K562 (cell line): ENCODE measurements around the gene TIMP4.

Experiments
- BRCA1 ChIP-seq, 2 experiments: fragments of 450-650 bp in 1 of 2; sonication (generic) in 1 of 2; formaldehyde crosslinking in 1 of 2; IDR thresholded peaks; 2 replicates each; pipeline versions ENCODE4 v1.5.0 to v1.6.1; 2017 to 2020; ENCODE audit warnings: mild to moderate bottlenecking in 1 of 2, missing genetic modification reagents in 1 of 2
- CTCF ChIP-seq, 3 experiments: IDR thresholded peaks in 2 of 3; conservative IDR thresholded peaks in 1 of 3; 2 replicates each; pipeline ENCODE4 v1.5.1; 2011 to 2012; ENCODE audit warnings: low read length in 3 of 3, mild to moderate bottlenecking in 3 of 3, control low read depth in 2 of 3, improper control_type of control experiment in 1 of 3, inconsistent platforms in 1 of 3, low read depth in 1 of 3, mixed read lengths in 1 of 3, moderate library complexity in 1 of 3; ENCODE audit not compliant: insufficient read depth in 2 of 3
- FOXJ3 ChIP-seq: sonication (generic); formaldehyde crosslinking; IDR thresholded peaks from 2 replicates; pipeline ENCODE4 v1.4.0; 2020; ENCODE audit warnings: mild to moderate bottlenecking, missing genetic modification reagents
- PBX2 ChIP-seq, 2 experiments: IDR thresholded peaks in 1 of 2; conservative IDR thresholded peaks in 1 of 2; 2 replicates each; pipeline ENCODE4 v1.6.1; 2016; ENCODE audit warnings: low read depth in 2 of 2, mild to moderate bottlenecking in 1 of 2, missing compliant biosample characterization in 1 of 2, missing genetic modification characterization in 1 of 2, moderate library complexity in 1 of 2
- TOE1 ChIP-seq, 2 experiments: fragments of 450-650 bp in 1 of 2; sonication (generic) in 1 of 2; formaldehyde crosslinking in 1 of 2; IDR thresholded peaks; 2 replicates each; pipeline versions ENCODE4 v1.7.1 to v1.8.0; 2016 to 2022; ENCODE audit warnings: borderline replicate concordance in 2 of 2, mild to moderate bottlenecking in 2 of 2, antibody characterized with exemption in 1 of 2, inconsistent platforms in 1 of 2, low read depth in 1 of 2, missing genetic modification reagents in 1 of 2, moderate library complexity in 1 of 2
- USF1 ChIP-seq: sonication (generic); formaldehyde crosslinking; IDR thresholded peaks from 2 replicates; pipeline ENCODE4 v1.9.0; 2022; ENCODE audit warnings: mild to moderate bottlenecking, missing genetic modification reagents
- ZEB2 ChIP-seq: fragments of 450-650 bp; IDR thresholded peaks from 2 replicates; pipeline ENCODE4 v1.6.1; 2016

- TF ChIP-seq CTCF (IDR thresholded peaks at IDR 0.05 in 2 of 3, conservative IDR thresholded peaks at IDR 0.05 in 1 of 3; ENCODE audit: insufficient read depth in 2 of 3, low read depth in 1 of 3, low read length in 3 of 3), result no peak
- no peak for TF ChIP-seq BRCA1 (IDR thresholded peaks at IDR 0.05)
- TF ChIP-seq BRCA1 (CRISPR knock-in tag; IDR thresholded peaks at IDR 0.05), result no peak
- TF ChIP-seq FOXJ3 (CRISPR knock-in tag), result no peak
- no peak for TF ChIP-seq PBX2 (CRISPR knock-in tag; IDR thresholded peaks at IDR 0.05; ENCODE audit: low read depth)
- TF ChIP-seq PBX2 (tag; conservative IDR thresholded peaks at IDR 0.05; ENCODE audit: low read depth), result no peak
- TF ChIP-seq TOE1 (IDR thresholded peaks at IDR 0.05; ENCODE audit: borderline replicate concordance), result no peak
- no peak for TF ChIP-seq TOE1 (CRISPR knock-in tag; IDR thresholded peaks at IDR 0.05; ENCODE audit: borderline replicate concordance, low read depth)
- TF ChIP-seq USF1 (CRISPR knock-in tag), result no peak
- TF ChIP-seq ZEB2, result no peak
Measured at GRCh38 chr3:12201813-12202212, 43.1 kb upstream of the TIMP4 start.
